HepG2 (cell line): ENCODE data around the gene FNDC3B. TPM values are rescaled to one million over a fixed set of nuclear protein-coding genes. Genes with fewer than 3 reads are reported as not detected.

ENCODE experiments used
- ATF1 ChIP-seq: IDR thresholded peaks from 2 replicates; pipeline ENCODE4 v1.6.1; 2016; ENCODE audit warnings: mild to moderate bottlenecking, control low read depth
- CCAR2 ChIP-seq: fragments of 200-400 bp; formaldehyde crosslinking; optimal IDR thresholded peaks from 2 replicates; pipeline ENCODE3; 2018; ENCODE audit warnings: low read depth, mild to moderate bottlenecking, low read length, moderate library complexity
- HDAC2 ChIP-seq: sonication (generic); formaldehyde crosslinking; IDR thresholded peaks from 2 replicates; pipeline ENCODE4 v1.4.0; 2020; ENCODE audit warnings: missing genetic modification reagents
- LRRFIP1 ChIP-seq: sonication (generic); formaldehyde crosslinking; conservative IDR thresholded peaks from 2 replicates; pipeline ENCODE4 v1.4.0; 2020; ENCODE audit warnings: missing genetic modification reagents
- MAFF ChIP-seq: IDR thresholded peaks from 2 replicates; pipeline ENCODE4 v1.6.1; 2011; ENCODE audit warnings: low read depth, low read length, improper control_type of control experiment
- RERE ChIP-seq: IDR thresholded peaks from 2 replicates; pipeline ENCODE4 v1.6.1; 2016; ENCODE audit warnings: low read depth, missing genetic modification reagents, missing compliant biosample characterization
- SYNCRIP ChIP-seq: fragments of 200-400 bp; formaldehyde crosslinking; IDR thresholded peaks from 2 replicates; pipeline ENCODE4 v1.6.1; 2018; ENCODE audit warnings: mild to moderate bottlenecking, low read depth, low read length; ENCODE audit not compliant: insufficient read depth
- ZHX1 ChIP-seq: sonication (generic); formaldehyde crosslinking; IDR thresholded peaks from 2 replicates; pipeline ENCODE4 v1.8.1; 2022; ENCODE audit warnings: low read depth, mild to moderate bottlenecking, missing genetic modification reagents
- ZMAT3 ChIP-seq: sonication (generic); formaldehyde crosslinking; conservative IDR thresholded peaks from 2 replicates; pipeline ENCODE4 v1.7.0; 2021; ENCODE audit warnings: missing genetic modification reagents
- ZNF530 ChIP-seq: sonication (generic); formaldehyde crosslinking; IDR thresholded peaks from 2 replicates; pipeline ENCODE4 v1.5.0; 2020; ENCODE audit warnings: low read depth, mild to moderate bottlenecking, missing genetic modification reagents
- ZNF563 ChIP-seq: sonication (generic); formaldehyde crosslinking; IDR thresholded peaks from 2 replicates; pipeline ENCODE4 v1.8.0; 2022; ENCODE audit warnings: mild to moderate bottlenecking, moderate library complexity, missing genetic modification reagents
- ZUFSP ChIP-seq: sonication (generic); formaldehyde crosslinking; IDR thresholded peaks from 2 replicates; pipeline ENCODE4 v1.9.0; 2021; ENCODE audit warnings: missing genetic modification reagents, mild to moderate bottlenecking, borderline replicate concordance
- polyA plus RNA-seq, 8 experiments: library from polyadenylated mRNA; depleted of rRNA in 3 of 8; stranded (reverse) in 7 of 8; unstranded in 1 of 8; fragments of >200 nt; fragmentation: Illumina TruSeq in 4 of 8; extraction: Trizol in 4 of 8; gene quantifications; 2 replicates each; pipeline versions ENCODE4 v1.2.1 to v1.2.3, GENCODE V29; 2011 to 2016; ENCODE audit warnings: low read depth in 4 of 8, missing spikeins in 1 of 8, mixed read lengths in 1 of 8; ENCODE audit not compliant: insufficient read depth in 1 of 8
- total RNA-seq, 5 experiments: library from RNA; depleted of rRNA; stranded (reverse); fragments of >200 nt; fragmentation: Illumina TruSeq; extraction: Trizol; gene quantifications; 2 replicates each; pipeline ENCODE4 v1.2.3, GENCODE V29; 2016; ENCODE audit warnings: low read depth in 1 of 5
- TF ChIP-seq, protein P1 (sequence below): sonication (generic); formaldehyde crosslinking; IDR thresholded peaks from 2 replicates; pipeline ENCODE4 v1.8.1; 2023; ENCODE audit warnings: mild to moderate bottlenecking, missing genetic modification reagents

The FNDC3B gene
- total and polyA plus RNA-seq, 2 of the 13 experiments (the other 11 are each of a cell fraction or from before 2014, with no cell fraction given): 74.8 to 103 TPM

GRCh38 chr3:172083995-172084409 lies 44.6 kb downstream of the FNDC3B start (continued):
- TF ChIP-seq ZMAT3 (no peak), ZNF563 (no peak), ZNF530 (CRISPR knock-in tag) (no peak), LRRFIP1 (CRISPR knock-in tag) (no peak), MAFF (no peak), HDAC2 (CRISPR knock-in tag) (peak; percentile 81), CCAR2 (no peak), ATF1 (CRISPR knock-in tag) (no peak), ZUFSP (CRISPR knock-in tag) (no peak), RERE (0 out of 2 replicates have a peak, but pooled peaks have one; percentile 36), SYNCRIP (no peak), ZHX1 (CRISPR knock-in tag) (0 out of 2 replicates have a peak, but pooled peaks have one; percentile 57)
- TF ChIP-seq, protein P1, sequence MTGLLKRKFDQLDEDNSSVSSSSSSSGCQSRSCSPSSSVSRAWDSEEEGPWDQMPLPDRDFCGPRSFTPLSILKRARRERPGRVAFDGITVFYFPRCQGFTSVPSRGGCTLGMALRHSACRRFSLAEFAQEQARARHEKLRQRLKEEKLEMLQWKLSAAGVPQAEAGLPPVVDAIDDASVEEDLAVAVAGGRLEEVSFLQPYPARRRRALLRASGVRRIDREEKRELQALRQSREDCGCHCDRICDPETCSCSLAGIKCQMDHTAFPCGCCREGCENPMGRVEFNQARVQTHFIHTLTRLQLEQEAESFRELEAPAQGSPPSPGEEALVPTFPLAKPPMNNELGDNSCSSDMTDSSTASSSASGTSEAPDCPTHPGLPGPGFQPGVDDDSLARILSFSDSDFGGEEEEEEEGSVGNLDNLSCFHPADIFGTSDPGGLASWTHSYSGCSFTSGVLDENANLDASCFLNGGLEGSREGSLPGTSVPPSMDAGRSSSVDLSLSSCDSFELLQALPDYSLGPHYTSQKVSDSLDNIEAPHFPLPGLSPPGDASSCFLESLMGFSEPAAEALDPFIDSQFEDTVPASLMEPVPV: no peak
